Measurements from ENCODE around the gene DNAJB11.

- TF ChIP-seq CTCF (IDR thresholded peaks at IDR 0.05; ENCODE audit: insufficient read depth, low read length): no peak
- TF ChIP-seq GABPA (IDR thresholded peaks at IDR 0.05; ENCODE audit: low read depth): no peak
These were observed 22.2 kb downstream of the DNAJB11 start for GRCh38 chr3:186592682-186593081.

Data from HL-60 (cell line).